Osteocyte (in vitro differentiated cells): Measurements from ENCODE around the gene TMEM138. TPM values are rescaled to one million over a fixed set of nuclear protein-coding genes. Genes with fewer than 3 reads are reported as not detected.

ENCODE experiments used
- DNase-seq: peaks from one replicate; pipeline ENCODE4 v3.0.0; 2021; ENCODE audit warnings: mixed read lengths; ENCODE audit not compliant: unreplicated experiment; ENCODE audit errors: extremely low spot score
- H3K27ac Mint-ChIP-seq: one replicate; pipeline ENCODE4 v1.8.0; 2021; ENCODE audit warnings: mild to moderate bottlenecking, mixed read lengths; ENCODE audit not compliant: unreplicated experiment
- H3K27me3 Mint-ChIP-seq: one replicate; pipeline ENCODE4 v1.8.0; 2021; ENCODE audit warnings: mixed read lengths; ENCODE audit not compliant: unreplicated experiment
- H3K36me3 Mint-ChIP-seq: one replicate; pipeline ENCODE4 v1.8.0; 2021; ENCODE audit warnings: mixed read lengths; ENCODE audit not compliant: unreplicated experiment
- H3K4me1 Mint-ChIP-seq: one replicate; pipeline ENCODE4 v1.8.0; 2021; ENCODE audit warnings: mixed read lengths; ENCODE audit not compliant: unreplicated experiment
- H3K4me3 Mint-ChIP-seq: one replicate; pipeline ENCODE4 v1.8.0; 2021; ENCODE audit warnings: mild to moderate bottlenecking, moderate library complexity, mixed read lengths; ENCODE audit not compliant: unreplicated experiment
- H3K9me3 Mint-ChIP-seq: one replicate; pipeline ENCODE4 v1.8.0; 2021; ENCODE audit warnings: mixed read lengths; ENCODE audit not compliant: unreplicated experiment
- total RNA-seq: library from RNA; stranded (reverse); gene quantifications from 2 replicates; pipeline ENCODE4 v1.2.1, GENCODE V29; 2021
- TF ChIP-seq, protein P1 (sequence below): fragments of 200-600 bp; sonication (generic); IDR thresholded peaks from 2 replicates; pipeline ENCODE4 v1.5.0; 2021; ENCODE audit warnings: antibody characterized with exemption, mild to moderate bottlenecking, moderate library complexity

Gene TMEM138
- total RNA-seq, 1 donor from 2014 or later: 49.4 TPM

DNA sequence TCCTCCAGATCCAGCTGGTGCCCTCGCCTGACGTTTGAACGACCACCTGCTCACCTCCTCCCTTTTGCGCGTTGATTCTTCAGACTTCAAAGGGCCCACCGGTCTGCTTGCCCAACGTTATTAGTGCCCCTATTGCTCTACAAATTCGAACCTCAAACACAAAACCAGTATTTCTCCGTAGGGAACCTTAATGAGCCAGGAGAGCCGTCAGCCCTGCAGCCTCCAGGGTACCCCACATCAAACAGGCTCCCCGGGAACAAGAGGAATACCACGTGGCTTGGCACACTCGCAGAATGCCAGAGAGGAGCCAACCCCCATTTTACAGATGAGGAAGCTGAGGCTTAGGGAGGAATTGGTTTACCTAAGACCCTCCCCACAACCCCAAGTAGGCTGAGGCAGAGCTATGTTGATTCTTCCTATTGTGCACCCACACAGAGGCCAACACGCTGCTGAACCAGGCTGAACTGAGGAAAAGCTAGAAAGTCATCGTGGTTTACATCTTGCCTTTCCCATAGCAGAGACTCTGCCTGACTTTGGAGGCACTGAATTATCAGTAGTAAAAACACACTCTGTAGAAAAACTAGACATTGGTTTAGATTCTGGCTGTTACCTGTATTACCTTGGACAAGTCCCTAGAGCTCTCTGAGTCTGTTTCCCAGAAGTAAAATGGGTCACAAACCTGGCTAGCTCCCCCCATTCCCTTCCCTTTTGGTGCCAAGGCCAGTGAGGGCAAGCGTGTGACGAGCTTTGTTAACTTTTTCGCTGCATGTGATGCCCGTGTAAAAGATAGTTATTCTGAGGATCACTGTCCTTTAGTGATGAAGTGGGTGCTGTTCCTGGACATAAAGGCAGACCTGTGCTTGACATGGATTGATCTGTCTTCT, 28.4 kb upstream of the TMEM138 start:
- Mint-ChIP-seq H3K36me3 (peaks cover 14% of the 10 kb centered on the region), H3K9me3 (no peaks in the 10 kb centered on the region), H3K4me1 (peaks cover 48% of the 10 kb centered on the region), H3K4me3 (peak overlapping the region; percentile 94), H3K27ac (peak overlapping the region; percentile 95), H3K27me3 (no peaks in the 10 kb centered on the region)
- DNase-seq: no peak
- TF ChIP-seq, protein P1, sequence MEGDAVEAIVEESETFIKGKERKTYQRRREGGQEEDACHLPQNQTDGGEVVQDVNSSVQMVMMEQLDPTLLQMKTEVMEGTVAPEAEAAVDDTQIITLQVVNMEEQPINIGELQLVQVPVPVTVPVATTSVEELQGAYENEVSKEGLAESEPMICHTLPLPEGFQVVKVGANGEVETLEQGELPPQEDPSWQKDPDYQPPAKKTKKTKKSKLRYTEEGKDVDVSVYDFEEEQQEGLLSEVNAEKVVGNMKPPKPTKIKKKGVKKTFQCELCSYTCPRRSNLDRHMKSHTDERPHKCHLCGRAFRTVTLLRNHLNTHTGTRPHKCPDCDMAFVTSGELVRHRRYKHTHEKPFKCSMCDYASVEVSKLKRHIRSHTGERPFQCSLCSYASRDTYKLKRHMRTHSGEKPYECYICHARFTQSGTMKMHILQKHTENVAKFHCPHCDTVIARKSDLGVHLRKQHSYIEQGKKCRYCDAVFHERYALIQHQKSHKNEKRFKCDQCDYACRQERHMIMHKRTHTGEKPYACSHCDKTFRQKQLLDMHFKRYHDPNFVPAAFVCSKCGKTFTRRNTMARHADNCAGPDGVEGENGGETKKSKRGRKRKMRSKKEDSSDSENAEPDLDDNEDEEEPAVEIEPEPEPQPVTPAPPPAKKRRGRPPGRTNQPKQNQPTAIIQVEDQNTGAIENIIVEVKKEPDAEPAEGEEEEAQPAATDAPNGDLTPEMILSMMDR: no peak

DNA sequence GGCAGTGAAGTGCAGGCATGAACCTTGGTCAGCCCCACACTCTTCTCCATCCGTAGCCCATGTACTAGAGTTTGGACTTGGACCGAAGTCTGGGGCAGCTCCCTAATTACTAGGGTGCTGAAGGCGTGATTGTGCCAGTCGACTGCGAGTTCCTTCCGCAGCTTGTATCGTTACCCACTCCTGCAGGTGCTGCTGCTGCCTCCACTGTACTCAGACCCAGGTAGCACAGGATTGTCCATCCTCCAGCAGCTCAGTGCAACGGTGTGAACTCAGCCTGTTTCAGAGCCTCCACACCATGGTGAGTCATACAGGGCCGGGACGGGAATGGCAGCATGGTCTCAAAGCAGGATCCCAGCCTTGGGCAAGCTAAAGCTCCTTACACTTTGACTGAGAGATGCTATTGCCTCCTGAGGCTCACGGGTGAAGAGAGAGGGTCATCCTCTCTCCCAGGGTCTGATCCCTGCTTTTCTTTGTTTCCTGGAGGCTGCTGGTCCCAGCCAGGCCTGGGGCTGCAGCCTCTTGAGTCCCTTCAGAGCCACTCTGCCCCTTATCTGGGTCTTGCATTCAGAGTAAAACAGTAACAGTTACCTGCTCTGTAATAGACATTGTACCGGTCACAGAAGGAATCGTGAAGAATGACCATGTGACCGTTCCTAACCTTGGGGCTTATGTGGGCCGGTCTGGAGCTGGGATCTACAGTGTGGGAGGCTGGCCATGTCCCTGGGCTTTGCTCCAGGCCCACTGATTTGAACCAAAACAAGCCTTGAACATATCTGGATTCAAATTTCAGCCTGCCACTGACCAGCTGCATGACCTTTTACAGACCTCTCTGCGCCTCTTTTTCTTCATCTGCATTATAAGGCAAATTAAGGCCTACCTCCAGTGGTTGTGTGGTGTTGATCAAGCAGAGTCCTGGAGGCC, 27.5 kb upstream of the TMEM138 start:
- peak overlapping the region; percentile 54 for H3K27ac Mint-ChIP-seq
- H3K36me3 Mint-ChIP-seq: peaks cover 7% of the 10 kb centered on the region
- H3K4me3 Mint-ChIP-seq: peak overlapping the region; percentile 94

DNA sequence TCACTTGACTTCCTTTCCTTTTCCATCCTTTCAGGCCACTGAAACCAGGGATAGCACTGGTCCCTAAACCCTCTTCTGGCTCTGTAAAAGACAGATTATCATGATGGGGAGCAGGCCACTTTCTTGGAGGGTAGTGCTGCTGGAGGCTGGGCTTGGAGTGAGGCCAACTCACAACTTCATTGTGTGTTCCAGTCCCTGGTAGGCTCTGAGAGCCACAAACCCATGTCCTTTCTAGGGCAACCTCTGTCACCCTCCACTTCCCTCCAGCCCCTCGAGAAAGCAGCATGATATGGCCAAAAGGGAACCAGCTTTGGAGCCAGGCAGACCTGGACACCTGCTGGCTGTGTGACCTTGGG, 26.8 kb upstream of the TMEM138 start:
- Mint-ChIP-seq H3K36me3 (peaks cover under 1% of the 10 kb centered on the region), H3K27ac (no peak overlapping the region), H3K9me3 (no peaks in the 10 kb centered on the region), H3K4me3 (no peak overlapping the region), H3K4me1 (peaks cover 32% of the 10 kb centered on the region), H3K27me3 (no peaks in the 10 kb centered on the region)
- TF ChIP-seq, protein P1: no peak
- no peak for DNase-seq

More for the DNA sequence above, 27.5 kb upstream of the TMEM138 start:
- DNase-seq: no peak
- H3K4me1 Mint-ChIP-seq: peaks cover 39% of the 10 kb centered on the region
- no peaks in the 10 kb centered on the region for H3K9me3 Mint-ChIP-seq
- TF ChIP-seq, protein P1: no peak
- no peaks in the 10 kb centered on the region for H3K27me3 Mint-ChIP-seq

DNA sequence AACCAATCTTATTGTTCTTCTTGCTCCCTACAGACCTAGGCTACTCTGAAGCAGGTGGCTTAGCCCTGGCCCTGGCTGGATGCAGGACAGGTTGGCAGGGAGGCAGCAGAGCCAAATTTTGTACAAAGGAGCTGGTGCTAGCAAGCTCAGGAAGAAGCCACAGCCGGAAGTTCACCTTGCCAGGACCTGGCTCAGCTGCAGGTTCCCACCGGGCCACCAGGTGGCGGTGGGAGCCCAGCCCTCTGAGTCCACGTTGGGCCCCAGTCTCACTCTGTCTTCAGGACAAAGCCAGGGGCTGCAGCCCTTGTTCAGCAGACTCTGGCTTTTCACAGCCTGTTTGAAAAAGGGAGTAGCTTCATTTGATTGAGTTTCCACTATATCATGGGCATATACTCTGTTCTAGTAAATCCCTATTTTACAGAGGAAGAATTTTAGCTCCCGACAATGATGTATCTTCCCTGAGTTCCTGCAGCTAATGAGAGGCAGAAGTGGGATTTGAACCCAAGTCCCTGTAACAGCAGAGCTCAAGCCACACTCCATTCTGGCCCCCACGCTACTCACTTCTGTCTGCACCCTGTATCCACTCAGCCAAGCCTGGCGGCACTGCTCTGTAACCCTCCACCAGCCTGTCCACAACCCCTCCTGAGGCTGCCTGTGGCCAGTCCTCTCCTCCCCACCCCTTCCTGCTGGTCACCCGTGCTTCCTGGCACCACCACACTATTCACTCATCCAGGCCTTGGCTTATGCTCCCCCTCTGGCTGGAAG, 25.8 kb upstream of the TMEM138 start:
- no peaks in the 10 kb centered on the region for H3K27me3 Mint-ChIP-seq
- DNase-seq: peak; percentile 92
- TF ChIP-seq, protein P1: peak; percentile 98
- no peaks in the 10 kb centered on the region for H3K9me3 Mint-ChIP-seq
- H3K36me3 Mint-ChIP-seq: peaks cover 3% of the 10 kb centered on the region
- peak overlapping the region; percentile 18 for H3K27ac Mint-ChIP-seq
- H3K4me3 Mint-ChIP-seq: no peak overlapping the region
- peaks cover 22% of the 10 kb centered on the region for H3K4me1 Mint-ChIP-seq
